Measurements from ENCODE around the gene VTI1A. TPM values are rescaled to one million over a fixed set of nuclear protein-coding genes. Genes with fewer than 3 reads are reported as not detected.

Gene VTI1A
- total RNA-seq, 1 experiment from 2014 or later, result 28.6 TPM

DNA sequence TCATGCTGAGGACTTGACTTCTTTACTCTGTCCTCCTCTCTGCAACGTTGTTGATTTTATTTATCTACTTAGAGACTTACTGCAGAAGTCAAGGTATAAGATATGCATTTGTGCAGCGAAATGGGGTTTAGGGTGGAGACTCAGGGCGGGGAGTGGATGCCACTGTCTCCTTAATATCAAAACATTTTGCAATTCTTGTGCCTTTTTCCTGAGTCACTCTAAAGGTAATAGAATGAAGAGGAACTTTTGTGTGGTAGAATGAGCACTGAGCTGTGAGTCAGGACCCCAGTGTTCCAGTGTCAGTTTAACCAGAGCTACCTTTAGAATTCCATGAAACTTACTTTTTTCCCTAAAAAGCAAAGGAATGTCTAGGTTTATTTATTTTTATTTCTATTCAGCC lies 78.2 kb downstream of the VTI1A start:
- CTCF ChIA-PET, result interaction anchor here (0.6 kb wide), 1 partner anchor 119 kb away, joined by 3 read pairs; no protein-coding TSS in a partner anchor
- H3K4me3 Mint-ChIP-seq (ENCODE audit: low read depth, unreplicated experiment), result no peak overlapping the region
- no peaks in the 10 kb centered on the region for H3K27me3 Mint-ChIP-seq (ENCODE audit: unreplicated experiment)
- no peak overlapping the region for H3K27ac Mint-ChIP-seq (ENCODE audit: unreplicated experiment)
- no peak for DNase-seq
- no peaks in the 10 kb centered on the region for H3K36me3 Mint-ChIP-seq (ENCODE audit: insufficient read depth, unreplicated experiment)
- TF ChIP-seq, protein P1, sequence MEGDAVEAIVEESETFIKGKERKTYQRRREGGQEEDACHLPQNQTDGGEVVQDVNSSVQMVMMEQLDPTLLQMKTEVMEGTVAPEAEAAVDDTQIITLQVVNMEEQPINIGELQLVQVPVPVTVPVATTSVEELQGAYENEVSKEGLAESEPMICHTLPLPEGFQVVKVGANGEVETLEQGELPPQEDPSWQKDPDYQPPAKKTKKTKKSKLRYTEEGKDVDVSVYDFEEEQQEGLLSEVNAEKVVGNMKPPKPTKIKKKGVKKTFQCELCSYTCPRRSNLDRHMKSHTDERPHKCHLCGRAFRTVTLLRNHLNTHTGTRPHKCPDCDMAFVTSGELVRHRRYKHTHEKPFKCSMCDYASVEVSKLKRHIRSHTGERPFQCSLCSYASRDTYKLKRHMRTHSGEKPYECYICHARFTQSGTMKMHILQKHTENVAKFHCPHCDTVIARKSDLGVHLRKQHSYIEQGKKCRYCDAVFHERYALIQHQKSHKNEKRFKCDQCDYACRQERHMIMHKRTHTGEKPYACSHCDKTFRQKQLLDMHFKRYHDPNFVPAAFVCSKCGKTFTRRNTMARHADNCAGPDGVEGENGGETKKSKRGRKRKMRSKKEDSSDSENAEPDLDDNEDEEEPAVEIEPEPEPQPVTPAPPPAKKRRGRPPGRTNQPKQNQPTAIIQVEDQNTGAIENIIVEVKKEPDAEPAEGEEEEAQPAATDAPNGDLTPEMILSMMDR (IDR thresholded peaks at IDR 0.05; ENCODE audit: unreplicated experiment), result no peak
- no TSS peak for BruUV-seq (replicated peaks)
- H3K4me1 Mint-ChIP-seq (ENCODE audit: low read depth, unreplicated experiment), result no peaks in the 10 kb centered on the region
- intact Hi-C loops (cut with micrococcal nuclease; ENCODE audit: unreplicated experiment), result no loop called here
- no peaks in the 10 kb centered on the region for H3K9me3 Mint-ChIP-seq (ENCODE audit: low read depth, unreplicated experiment)

DNA sequence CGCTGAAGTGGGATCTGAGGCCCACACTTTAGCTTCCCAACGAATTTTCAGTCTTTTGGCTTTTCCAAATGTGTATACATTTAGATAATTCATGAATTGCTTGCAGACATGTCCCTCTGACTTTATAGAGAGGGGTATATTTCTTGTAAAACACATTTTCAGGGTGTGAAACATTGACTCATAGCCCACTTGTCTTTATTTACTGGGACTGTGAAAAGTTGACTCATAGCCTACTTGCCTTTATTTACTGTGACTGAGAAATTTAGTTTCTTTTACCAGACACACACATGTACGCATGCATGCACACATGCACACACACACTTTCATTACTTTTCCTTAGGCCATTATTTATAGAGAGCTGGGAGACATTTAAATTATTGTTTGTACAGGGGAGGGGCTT lies 79.1 kb downstream of the VTI1A start:
- CTCF ChIA-PET, result interaction anchor here (0.7 kb wide), 1 partner anchor 1281 kb away, joined by 3 read pairs; no protein-coding TSS in a partner anchor
- TF ChIP-seq, protein P1 (IDR thresholded peaks at IDR 0.05; ENCODE audit: unreplicated experiment), result no peak
- Mint-ChIP-seq H3K27ac (ENCODE audit: unreplicated experiment) (no peak overlapping the region), H3K9me3 (ENCODE audit: low read depth, unreplicated experiment) (no peaks in the 10 kb centered on the region), H3K4me1 (ENCODE audit: low read depth, unreplicated experiment) (no peaks in the 10 kb centered on the region), H3K4me3 (ENCODE audit: low read depth, unreplicated experiment) (no peak overlapping the region), H3K27me3 (ENCODE audit: unreplicated experiment) (no peaks in the 10 kb centered on the region), H3K36me3 (ENCODE audit: insufficient read depth, unreplicated experiment) (no peaks in the 10 kb centered on the region)
- BruUV-seq (replicated peaks), result no TSS peak
- intact Hi-C loops (cut with micrococcal nuclease; ENCODE audit: unreplicated experiment), result no loop called here
- DNase-seq, result no peak

- intact Hi-C loops (cut with micrococcal nuclease; ENCODE audit: unreplicated experiment), result no loop called here
- no peaks in the 10 kb centered on the region for H3K4me1 Mint-ChIP-seq (ENCODE audit: low read depth, unreplicated experiment)
- DNase-seq, result no peak
- TF ChIP-seq, protein P1 (IDR thresholded peaks at IDR 0.05; ENCODE audit: unreplicated experiment), result no peak
- H3K4me3 Mint-ChIP-seq (ENCODE audit: low read depth, unreplicated experiment), result no peak overlapping the region
- no peak overlapping the region for H3K27ac Mint-ChIP-seq (ENCODE audit: unreplicated experiment)
- no peaks in the 10 kb centered on the region for H3K36me3 Mint-ChIP-seq (ENCODE audit: insufficient read depth, unreplicated experiment)
- H3K9me3 Mint-ChIP-seq (ENCODE audit: low read depth, unreplicated experiment), result no peaks in the 10 kb centered on the region
- CTCF ChIA-PET, result no interaction called here
- H3K27me3 Mint-ChIP-seq (ENCODE audit: unreplicated experiment), result no peaks in the 10 kb centered on the region
- BruUV-seq (replicated peaks), result no TSS peak
Measured at GRCh38 chr10:112526906-112527305, 79.9 kb downstream of the VTI1A start.

GRCh38 chr10:112528235-112528634 lies 81.2 kb downstream of the VTI1A start:
- no peak for DNase-seq
- Mint-ChIP-seq H3K36me3 (ENCODE audit: insufficient read depth, unreplicated experiment) (no peaks in the 10 kb centered on the region), H3K4me1 (ENCODE audit: low read depth, unreplicated experiment) (no peaks in the 10 kb centered on the region), H3K27me3 (ENCODE audit: unreplicated experiment) (no peaks in the 10 kb centered on the region), H3K27ac (ENCODE audit: unreplicated experiment) (no peak overlapping the region), H3K4me3 (ENCODE audit: low read depth, unreplicated experiment) (no peak overlapping the region), H3K9me3 (ENCODE audit: low read depth, unreplicated experiment) (no peaks in the 10 kb centered on the region)
- TF ChIP-seq, protein P1 (IDR thresholded peaks at IDR 0.05; ENCODE audit: unreplicated experiment), result no peak
- BruUV-seq (replicated peaks), result no TSS peak
- CTCF ChIA-PET, result interaction anchor here (0.6 kb wide), 1 partner anchor 79 kb away, joined by 3 read pairs; no protein-coding TSS in a partner anchor
- intact Hi-C loops (cut with micrococcal nuclease; ENCODE audit: unreplicated experiment), result no loop called here

All from Calu3 (cell line).